HCT116 (cell line): ENCODE measurements around the gene DYNLT2. TPM values are rescaled to one million over a fixed set of nuclear protein-coding genes. Genes with fewer than 3 reads are reported as not detected.

Experiments
- ATAC-seq: fragments of 200-7000 bp; cut with Tn5 transposase; 2 replicates; pipeline ENCODE4 v1.9.1; 2020; ENCODE audit warnings: mild to moderate bottlenecking, moderate library complexity
- BruUV-seq: library from RNA; stranded (reverse); fragments of 400-500 nt; replicated peaks from 2 replicates; lab custom pipeline; 2021; lab: Mats Ljungman, UMichigan
- CTCF ChIA-PET: fragments of 300-600 bp; sonication (Branson Sonifier 250); formaldehyde crosslinking; loops from one replicate; lab custom pipeline; 2021; ENCODE audit warnings: antibody characterized with exemption; lab: Charles Lee
- POLR2A ChIA-PET: fragments of 300-600, 350-600 bp; sonication (Branson Sonifier 250); formaldehyde crosslinking; loops from one replicate; lab custom pipeline; 2021; ENCODE audit warnings: antibody characterized with exemption; lab: Charles Lee
- RAD21 ChIA-PET, 2 experiments: fragments of 300-600 bp; sonication (Branson Sonifier 250); formaldehyde crosslinking; loops; one replicate each; lab custom pipeline; 2023; ENCODE audit warnings: low total read pairs in 2 of 2; ENCODE audit not compliant: uncharacterized antibody in 2 of 2, unreplicated experiment in 2 of 2, low non-redundant PET in 1 of 2; lab: Charles Lee
- DNase-seq: peaks from one replicate; pipeline ENCODE4 v3.0.0-alpha.2; 2010; ENCODE audit warnings: low read depth, low spot score
- H2AFZ ChIP-seq: fragments of 200-600 bp; shearing (Covaris generic), sonication (generic); 2 replicates; pipeline ENCODE4 v1.6.1; 2017; ENCODE audit warnings: low read depth, mixed run types, mixed read lengths, antibody characterized with exemption, low read length; ENCODE audit not compliant: poor library complexity, severe bottlenecking
- H3K27ac ChIP-seq: 2 replicates; pipeline ENCODE4 v1.5.1; 2012; ENCODE audit warnings: low read depth, low read length
- H3K27me3 ChIP-seq: fragments of 200-600 bp; sonication (generic); 2 replicates; pipeline ENCODE4 v1.6.1; 2016; ENCODE audit warnings: mixed run types, low read length, mixed read lengths; ENCODE audit not compliant: insufficient read depth
- H3K36me3 ChIP-seq, 2 experiments: fragments of 200-500 bp in 1 of 2; fragments of 200-600 bp in 1 of 2; sonication (Bioruptor generic) in 1 of 2; sonication (generic) in 1 of 2; 2 replicates each; pipeline versions ENCODE4 v1.5.1 to v1.6.1; 2014 to 2016; ENCODE audit warnings: low read length in 2 of 2, inconsistent platforms in 1 of 2, mixed read lengths in 1 of 2, mixed run types in 1 of 2; ENCODE audit not compliant: insufficient read depth in 2 of 2, control insufficient read depth in 1 of 2
- H3K4me1 ChIP-seq, 2 experiments: fragments of 200-600 bp in 1 of 2; sonication (generic) in 1 of 2; 2 replicates each; pipeline versions ENCODE4 v1.5.1 to v1.6.1; 2012 to 2017; ENCODE audit warnings: low read length in 2 of 2, inconsistent platforms in 1 of 2, mild to moderate bottlenecking in 1 of 2, mixed read lengths in 1 of 2, mixed run types in 1 of 2, moderate library complexity in 1 of 2; ENCODE audit not compliant: insufficient read depth in 2 of 2, control insufficient read depth in 1 of 2
- H3K4me2 ChIP-seq: fragments of 200-600 bp; sonication (generic); 2 replicates; pipeline ENCODE4 v1.6.1; 2017; ENCODE audit warnings: mixed run types, low read length, mixed read lengths
- H3K4me3 ChIP-seq, 2 experiments: fragments of 200-600 bp in 1 of 2; sonication (generic) in 1 of 2; replicated peaks in 1 of 2; 2 replicates each; pipeline ENCODE4 v1.5.1; 2011 to 2016; ENCODE audit warnings: low read length in 2 of 2, control low read depth in 1 of 2, low read depth in 1 of 2, mild to moderate bottlenecking in 1 of 2, mixed read lengths in 1 of 2, mixed run types in 1 of 2
- H3K79me2 ChIP-seq: fragments of 200-600 bp; sonication (generic); 2 replicates; pipeline ENCODE4 v1.6.1; 2017; ENCODE audit warnings: mild to moderate bottlenecking, mixed run types, low read length, moderate library complexity, mixed read lengths; ENCODE audit not compliant: insufficient read depth
- H3K9ac ChIP-seq: fragments of 200-600 bp; sonication (generic); 2 replicates; pipeline ENCODE4 v1.6.1; 2016; ENCODE audit warnings: low read length, mixed read lengths
- H3K9me2 ChIP-seq: fragments of 200-600 bp; sonication (generic), shearing (Covaris generic); 2 replicates; pipeline ENCODE4 v1.6.1; 2017; ENCODE audit warnings: mixed run types, mild to moderate bottlenecking, moderate library complexity; ENCODE audit not compliant: insufficient read depth
- H3K9me3 ChIP-seq, 2 experiments: fragments of 200-500 bp in 1 of 2; fragments of 200-600 bp in 1 of 2; sonication (Bioruptor generic) in 1 of 2; sonication (generic) in 1 of 2; 2 replicates each; pipeline ENCODE4 v1.6.1; 2014 to 2017; ENCODE audit warnings: low read length in 2 of 2, mixed read lengths in 2 of 2, inconsistent platforms in 1 of 2, low read depth in 1 of 2, mild to moderate bottlenecking in 1 of 2, mixed run types in 1 of 2, moderate library complexity in 1 of 2; ENCODE audit not compliant: control insufficient read depth in 1 of 2, insufficient read depth in 1 of 2
- H4K20me1 ChIP-seq: fragments of 200-600 bp; sonication (generic), shearing (Covaris generic); 2 replicates; pipeline ENCODE4 v1.6.1; 2017; ENCODE audit warnings: mixed run types, mild to moderate bottlenecking, moderate library complexity; ENCODE audit not compliant: insufficient read depth
- ATF3 ChIP-seq: IDR thresholded peaks from 2 replicates; pipeline ENCODE4 v1.6.1; 2012
- CEBPB ChIP-seq: IDR thresholded peaks from 2 replicates; pipeline ENCODE4 v1.6.1; 2012; ENCODE audit warnings: low read depth
- CTCF ChIP-seq, 3 experiments: fragments of 200-600 bp in 1 of 3; sonication (generic) in 1 of 3; IDR thresholded peaks in 2 of 3; conservative IDR thresholded peaks in 1 of 3; 2 replicates each; pipeline ENCODE4 v1.5.1; 2012 to 2017; ENCODE audit warnings: low read depth in 2 of 3, low read length in 2 of 3, antibody characterized with exemption in 1 of 3, borderline replicate concordance in 1 of 3, control low read depth in 1 of 3, mild to moderate bottlenecking in 1 of 3, mixed read lengths in 1 of 3, mixed run types in 1 of 3, moderate library complexity in 1 of 3; ENCODE audit not compliant: insufficient read depth in 1 of 3
- ELF1 ChIP-seq: IDR thresholded peaks from 2 replicates; pipeline ENCODE4 v1.6.1; 2012; ENCODE audit warnings: low read depth, borderline replicate concordance
- EZH2 ChIP-seq: fragments of 200-600 bp; sonication (generic); IDR thresholded peaks from 2 replicates; pipeline ENCODE4 v1.6.1; 2017; ENCODE audit warnings: antibody characterized with exemption, mixed run types
- EZH2phosphoT487 ChIP-seq: fragments of 200-600 bp; IDR thresholded peaks from 2 replicates; pipeline ENCODE4 v1.6.1; 2018; ENCODE audit warnings: antibody characterized with exemption, borderline replicate concordance
- RAD21 ChIP-seq: IDR thresholded peaks from 2 replicates; pipeline ENCODE4 v1.6.1; 2012; ENCODE audit warnings: low read depth, mild to moderate bottlenecking
- REST ChIP-seq: IDR thresholded peaks from 2 replicates; pipeline ENCODE4 v1.6.1; 2012; ENCODE audit warnings: low read depth
- SIN3A ChIP-seq: IDR thresholded peaks from 2 replicates; pipeline ENCODE4 v1.6.1; 2012; ENCODE audit warnings: low read depth
- SRF ChIP-seq: IDR thresholded peaks from 2 replicates; pipeline ENCODE4 v1.6.1; 2012; ENCODE audit warnings: low read depth
- YY1 ChIP-seq: IDR thresholded peaks from 2 replicates; pipeline ENCODE4 v1.6.1; 2011; ENCODE audit warnings: low read length, low read depth, moderate library complexity, mild to moderate bottlenecking; ENCODE audit not compliant: insufficient replicate concordance; ENCODE audit errors: extremely low read depth
- ZFX ChIP-seq: fragments of 450-650 bp; IDR thresholded peaks from 2 replicates; pipeline ENCODE4 v1.6.1; 2017
- intact Hi-C: fragments of 100-400 bp; cut with micrococcal nuclease; formaldehyde crosslinking; loops from 2 replicates; pipeline ENCODE4 v1.10.0; 2022
- total RNA-seq: library from RNA; stranded (reverse); gene quantifications from one replicate; pipeline ENCODE4 v1.2.1, GENCODE V29; 2021; ENCODE audit not compliant: unreplicated experiment

Gene DYNLT2
- total RNA-seq, 1 experiment from 2014 or later: 1.5 TPM

GRCh38 chr6:169788809-169789145, 37.4 kb upstream of the DYNLT2 start:
- Histone ChIP-seq H2AFZ (no peak overlapping the region), H3K27ac (no peak overlapping the region), H3K36me3 (no peaks in the 10 kb centered on the region), H3K9me3 (no peaks in the 10 kb centered on the region), H4K20me1 (no peaks in the 10 kb centered on the region), H3K79me2 (no peaks in the 10 kb centered on the region), H3K9ac (no peak overlapping the region), H3K9me2 (no peaks in the 10 kb centered on the region), H3K4me2 (no peak overlapping the region), H3K4me3 (no peak overlapping the region), H3K27me3 (no peaks in the 10 kb centered on the region), H3K4me1 (peaks cover 0 to 16% of the 10 kb centered on the region in 2 experiments; a peak in 3 of 4 replicates)
- ATAC-seq: no peak
- no peak for DNase-seq
- ChIA-PET CTCF (no interaction called here), POLR2A (no interaction called here), RAD21 (no interaction called here)
- intact Hi-C loops: no loop called here
- TF ChIP-seq CTCF (IDR thresholded peaks at IDR 0.05 in 2 of 3, conservative IDR thresholded peaks at IDR 0.05 in 1 of 3; ENCODE audit: borderline replicate concordance in 1 of 3, insufficient read depth in 1 of 3, low read depth in 2 of 3, low read length in 2 of 3) (no peak), YY1 (no peak)
- BruUV-seq: no TSS peak

GRCh38 chr6:169787797-169788196, 36.4 kb upstream of the DYNLT2 start:
- BruUV-seq: no TSS peak
- H3K9me2 ChIP-seq: no peaks in the 10 kb centered on the region
- intact Hi-C loops: no loop called here
- H3K4me1 ChIP-seq: peaks cover 0 to 16% of the 10 kb centered on the region in 2 experiments; a peak in 3 of 4 replicates
- no peak overlapping the region for H2AFZ ChIP-seq
- H3K36me3 ChIP-seq: no peaks in the 10 kb centered on the region
- RAD21 ChIA-PET: no interaction called here
- ATAC-seq: no peak
- H3K4me3 ChIP-seq: no peak overlapping the region
- DNase-seq: no peak
- H3K79me2 ChIP-seq: no peaks in the 10 kb centered on the region
- no peaks in the 10 kb centered on the region for H3K9me3 ChIP-seq
- H3K27me3 ChIP-seq: no peaks in the 10 kb centered on the region
- no peak overlapping the region for H3K27ac ChIP-seq
- H3K4me2 ChIP-seq: no peak overlapping the region
- POLR2A ChIA-PET: no interaction called here
- CTCF ChIA-PET: no interaction called here
- no peaks in the 10 kb centered on the region for H4K20me1 ChIP-seq
- H3K9ac ChIP-seq: no peak overlapping the region
- TF ChIP-seq SRF (no peak), ELF1 (no peak), ZFX (no peak), SIN3A (no peak), EZH2 (no peak), CEBPB (no peak), RAD21 (no peak), YY1 (no peak), CTCF (IDR thresholded peaks at IDR 0.05 in 2 of 3, conservative IDR thresholded peaks at IDR 0.05 in 1 of 3; ENCODE audit: borderline replicate concordance in 1 of 3, insufficient read depth in 1 of 3, low read depth in 2 of 3, low read length in 2 of 3) (no peak), EZH2phosphoT487 (no peak), ATF3 (no peak), REST (no peak)
